ENCODE measurements around the gene DLG2.

Gene DLG2

DNA sequence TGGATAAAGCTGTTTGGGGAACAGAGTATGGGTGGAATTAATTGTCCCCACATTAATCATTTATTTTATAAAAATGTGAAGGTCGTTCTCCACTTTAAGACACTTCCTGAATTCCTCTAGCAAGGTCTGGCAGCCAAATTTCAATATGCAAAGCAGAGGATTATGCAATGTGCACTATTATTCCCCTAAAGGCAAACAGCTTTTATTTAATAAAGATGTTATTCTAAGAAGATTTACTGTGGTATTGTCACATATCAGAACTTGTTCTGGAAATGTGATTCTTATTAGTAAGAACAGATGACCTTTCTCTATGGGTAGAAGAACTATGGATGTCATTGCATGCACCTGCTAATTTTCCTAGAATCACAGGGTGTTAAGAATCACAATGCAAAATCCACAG is 1212.2 kb downstream of the DLG2 start:
- FAIRE-seq: no peak

DNA sequence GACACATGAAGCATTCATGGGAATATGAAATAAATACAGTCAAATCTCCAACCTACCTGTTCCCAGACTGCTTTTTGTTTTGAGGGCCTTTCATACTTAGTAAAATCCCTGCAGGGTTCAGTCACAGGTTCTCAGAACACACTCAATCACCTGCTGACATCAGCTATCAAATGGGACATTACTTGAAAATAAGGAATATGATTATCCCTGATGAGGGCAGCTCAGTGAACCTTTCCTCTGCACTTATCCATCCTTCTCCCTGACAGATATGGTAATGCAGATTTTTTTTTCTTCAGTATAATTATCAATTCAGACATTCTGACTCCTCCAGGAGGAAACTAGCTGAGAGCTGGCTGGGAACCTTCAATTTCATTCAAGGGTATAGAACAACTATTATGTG is 1213.6 kb downstream of the DLG2 start:
- no peak for FAIRE-seq

DNA sequence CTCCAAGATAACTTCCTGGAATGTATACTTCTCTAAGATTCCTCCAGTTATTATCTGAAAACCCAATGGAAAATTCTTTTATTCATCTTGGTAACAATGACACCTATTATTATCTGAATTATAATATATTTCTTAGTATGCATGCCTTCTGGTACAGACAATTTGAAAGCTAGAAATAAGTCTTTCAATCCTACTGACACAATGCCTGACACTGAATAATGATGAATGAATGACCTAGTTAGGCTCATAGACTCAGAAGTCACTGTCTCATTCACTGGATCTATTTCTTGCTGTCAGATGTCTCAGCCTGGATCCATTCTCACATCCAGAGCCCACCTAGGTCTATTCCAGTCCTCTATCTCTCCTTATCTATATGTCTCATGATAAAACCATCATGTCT is 1214.3 kb downstream of the DLG2 start:
- FAIRE-seq: no peak

DNA sequence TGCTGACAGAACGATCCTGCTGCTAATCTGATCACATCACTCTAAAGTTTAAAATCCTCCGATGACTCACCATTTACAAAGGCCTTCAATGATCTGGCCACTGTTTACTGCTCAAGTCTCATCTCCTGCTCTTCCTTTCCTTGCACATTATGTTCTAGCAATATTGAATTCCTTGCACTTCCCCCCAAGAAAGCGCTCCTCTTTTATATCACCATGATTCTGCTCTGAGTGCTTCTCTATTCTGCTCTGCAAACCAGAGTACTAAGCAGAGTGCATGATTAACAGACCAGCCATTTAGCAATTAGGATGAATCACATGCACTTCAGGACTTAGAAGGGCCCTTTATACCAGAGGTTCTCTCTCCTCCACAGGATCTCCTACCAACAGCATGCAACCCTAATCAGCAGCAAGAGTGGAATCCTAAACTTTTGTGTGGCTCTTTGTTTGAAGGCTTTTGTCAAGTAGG is 1218.2 kb downstream of the DLG2 start:
- no peak for FAIRE-seq

DNA sequence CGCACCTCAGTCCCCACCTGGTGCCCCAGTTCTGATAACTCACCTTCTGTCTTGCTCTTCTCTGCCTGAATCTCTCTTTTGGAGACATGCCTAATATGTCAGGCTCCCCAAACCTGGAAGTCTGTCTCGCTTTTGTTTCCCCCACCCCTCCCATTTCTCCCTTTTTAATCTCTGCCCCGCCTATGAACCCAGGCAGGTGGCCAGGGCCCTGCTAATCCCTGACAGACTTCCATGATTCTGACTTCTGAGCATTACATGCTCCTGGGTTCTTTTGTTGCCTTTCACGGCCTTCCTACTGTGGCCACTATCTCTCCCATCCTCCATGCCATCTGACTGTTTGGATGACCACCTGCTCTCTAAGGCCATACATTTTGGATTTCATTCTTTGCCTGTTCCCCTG is 1220.1 kb downstream of the DLG2 start:
- no peak for FAIRE-seq

DNA sequence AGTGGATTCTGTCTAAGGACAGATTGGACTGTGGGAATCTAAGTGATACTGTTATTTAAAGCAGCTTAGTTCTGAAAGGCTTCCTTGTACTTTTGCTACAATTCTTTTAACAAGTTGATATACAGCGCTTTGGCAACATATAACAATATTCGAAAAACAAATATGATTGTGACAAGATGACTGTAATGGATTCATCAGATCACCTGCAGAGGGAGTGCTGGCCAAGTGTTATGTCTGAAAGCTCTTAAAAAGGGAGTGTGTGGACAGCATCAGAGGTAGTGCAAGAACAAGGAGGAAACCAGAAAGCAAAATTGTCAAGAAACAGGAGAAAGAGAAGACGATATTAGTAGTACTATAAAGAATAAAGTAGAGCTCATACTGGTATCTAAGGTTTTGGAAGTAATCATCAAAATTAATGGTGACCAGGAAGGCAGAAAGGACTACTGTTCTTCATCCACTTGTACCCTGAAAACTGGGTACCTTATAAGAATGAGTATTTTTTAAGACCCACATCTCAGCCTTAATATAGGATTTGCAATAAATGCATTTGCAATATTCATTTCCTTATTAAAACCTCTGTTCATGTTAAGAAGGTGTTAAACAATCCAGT is 1229.0 kb downstream of the DLG2 start:
- no peak for FAIRE-seq

DNA sequence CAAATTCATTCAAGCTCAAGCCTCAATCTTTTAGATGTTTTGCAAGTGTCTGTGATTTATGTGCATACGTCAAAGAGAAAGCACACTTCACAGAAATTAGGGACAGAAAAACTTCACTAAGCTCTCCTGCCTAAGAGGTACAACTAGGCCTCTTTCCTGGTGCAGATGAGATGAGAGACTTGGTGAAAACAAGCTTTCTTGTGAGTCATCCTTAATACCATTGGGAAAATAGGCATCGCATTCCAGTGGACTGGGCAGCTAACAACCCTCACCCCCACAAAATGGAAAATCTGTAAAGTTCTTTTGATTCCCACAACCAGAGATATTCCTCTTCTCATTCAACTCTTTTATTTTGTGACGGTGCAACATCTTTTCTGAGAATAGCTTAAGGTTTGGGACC is 1230.6 kb downstream of the DLG2 start:
- FAIRE-seq: no peak

DNA sequence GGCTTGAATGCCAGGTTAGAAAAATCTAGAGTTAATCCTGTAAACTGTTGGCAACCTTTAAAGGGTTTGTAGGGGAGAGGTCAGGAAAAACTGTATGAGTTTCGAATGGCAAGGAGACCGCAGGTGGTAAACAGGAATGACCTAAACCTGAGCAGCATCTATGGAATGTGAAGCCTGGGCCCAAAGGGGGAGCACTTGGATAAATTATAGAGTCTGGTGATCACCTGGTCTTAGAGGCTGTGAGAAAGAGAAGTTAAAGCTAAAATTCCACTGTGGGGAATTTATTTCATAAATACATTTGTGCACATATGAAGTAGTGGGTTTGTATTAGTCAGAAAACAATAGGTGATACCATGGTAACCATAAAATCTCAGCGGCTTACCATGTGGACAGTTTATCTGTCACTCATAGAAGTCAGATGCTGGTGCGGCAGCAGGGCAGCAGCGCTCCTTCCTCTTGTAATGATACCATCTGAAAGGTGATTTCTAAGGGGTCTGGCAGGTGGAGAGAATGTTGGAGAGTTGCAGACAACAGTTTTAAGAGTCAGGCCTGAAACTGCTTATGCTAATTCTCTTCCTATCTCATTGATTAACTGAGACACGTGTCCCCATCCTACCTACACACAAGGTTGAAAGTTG is 1236.6 kb downstream of the DLG2 start:
- no peak for FAIRE-seq

DNA sequence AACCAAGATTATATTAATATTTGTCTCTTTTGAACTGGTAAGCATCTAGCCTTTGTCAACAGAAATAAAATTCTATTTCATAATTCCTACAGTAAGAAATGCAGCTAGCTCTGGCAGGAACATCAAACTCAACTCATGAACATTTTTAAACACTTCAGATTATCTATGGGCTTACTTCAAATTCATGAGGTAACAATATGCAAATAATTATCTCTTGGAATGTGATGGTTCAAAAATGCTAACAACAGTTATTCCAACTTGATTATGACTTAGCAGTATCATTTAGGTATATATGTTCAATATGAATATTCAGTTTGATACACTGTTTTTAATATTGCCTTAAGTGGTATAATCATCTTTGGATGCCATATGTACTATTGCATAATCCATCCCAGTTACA is 1237.4 kb downstream of the DLG2 start:
- no peak for FAIRE-seq

DNA sequence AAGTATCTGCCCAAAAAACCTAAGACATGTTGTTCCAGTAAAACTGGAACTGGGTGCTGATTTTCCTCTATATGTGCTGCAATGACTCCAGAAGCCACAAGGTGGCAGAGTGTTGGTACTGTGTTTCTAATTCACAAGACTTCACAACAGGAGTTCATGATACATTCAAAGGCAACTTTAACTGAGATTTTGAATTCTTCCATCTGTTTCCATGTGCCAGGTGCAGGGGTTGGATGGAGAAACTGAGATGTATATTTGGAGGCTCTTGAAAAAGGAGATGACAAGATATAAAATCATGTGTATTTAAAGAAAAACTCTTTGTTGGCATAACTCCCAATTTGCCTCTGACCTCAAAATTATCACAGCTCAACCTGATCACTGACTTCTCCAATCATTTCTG is 1242.4 kb downstream of the DLG2 start:
- FAIRE-seq: no peak

DNA sequence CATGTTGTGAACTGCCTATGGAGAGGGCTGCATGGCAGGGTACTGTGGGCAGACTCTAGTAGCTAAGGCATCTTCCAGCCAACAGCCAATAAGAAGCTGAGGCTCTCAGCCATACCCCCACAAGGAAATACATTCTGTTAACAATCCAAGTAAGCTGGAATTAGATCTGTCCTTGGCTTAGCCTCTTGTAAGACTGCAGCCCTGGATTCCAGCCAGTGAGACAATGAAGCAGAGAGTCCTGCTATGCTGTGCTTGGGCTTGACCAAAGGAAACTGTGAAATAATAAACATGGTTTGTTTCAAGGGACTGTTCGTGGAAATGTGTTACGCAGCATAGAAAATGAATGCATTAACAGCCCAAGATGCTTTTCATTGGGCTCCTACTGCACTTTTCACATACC is 1243.6 kb downstream of the DLG2 start:
- FAIRE-seq: no peak

DNA sequence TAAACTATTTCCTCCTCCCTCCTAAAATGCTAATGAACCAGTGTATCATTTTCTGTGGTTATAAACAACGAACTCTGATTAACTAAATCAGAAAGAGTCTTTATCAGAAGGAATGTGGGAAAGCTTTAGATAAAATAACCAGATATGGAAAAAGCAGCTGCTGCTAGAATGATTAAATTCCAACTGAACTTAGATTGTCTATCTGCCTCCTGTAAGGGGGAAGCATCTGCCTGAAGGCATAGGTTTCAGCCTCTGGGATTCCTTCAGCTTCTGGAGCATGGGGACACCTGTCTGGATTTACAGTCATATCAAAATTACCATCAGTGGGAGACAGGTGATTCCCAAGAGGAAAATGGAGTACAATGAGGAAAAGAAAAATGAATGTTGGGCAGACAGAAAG is 1245.5 kb downstream of the DLG2 start:
- FAIRE-seq: no peak

DNA sequence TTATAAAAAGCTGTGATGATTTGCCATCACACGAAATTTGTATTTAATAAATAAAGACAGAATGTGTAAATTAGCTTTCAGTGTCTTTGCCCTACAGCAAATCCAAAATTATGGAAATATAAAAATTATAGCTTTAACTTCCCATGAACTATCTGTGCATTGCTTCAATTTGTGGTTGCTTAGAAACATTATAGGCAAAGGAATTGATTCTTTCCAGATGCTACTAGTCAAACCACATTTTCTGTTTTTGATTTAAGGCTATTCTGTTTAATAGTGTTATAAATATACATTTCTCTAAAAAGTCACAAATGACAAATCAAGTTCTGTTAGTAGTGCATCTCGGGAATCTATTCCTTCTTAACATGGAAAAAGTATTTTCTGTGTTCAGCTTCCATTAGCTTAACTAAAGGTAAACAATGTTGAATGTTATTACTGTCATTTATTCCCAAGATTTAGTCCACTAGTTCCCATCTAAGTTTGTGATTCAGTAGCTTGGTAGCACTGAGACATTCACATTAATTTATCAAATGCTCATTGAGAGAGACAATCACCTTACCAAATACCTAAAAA is 1254.7 kb downstream of the DLG2 start:
- FAIRE-seq: no peak

DNA sequence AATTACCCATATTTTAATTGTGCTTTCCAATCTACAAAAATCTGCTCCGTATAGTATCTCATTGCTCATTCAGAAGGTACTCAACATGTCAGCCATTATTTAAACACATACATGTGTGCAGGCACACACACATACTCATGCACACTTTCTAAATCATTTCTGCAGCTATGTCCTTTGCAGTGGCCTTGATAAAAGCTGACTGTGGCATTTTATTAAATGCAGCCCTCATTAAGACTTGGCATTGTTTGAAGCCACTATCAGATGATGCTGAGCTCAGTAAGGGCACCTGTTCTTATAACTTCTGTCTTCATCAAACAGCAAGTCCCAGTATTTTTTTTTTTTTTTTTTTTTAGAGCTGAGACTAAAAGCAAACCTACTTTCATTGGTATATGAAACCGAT is 1269.1 kb downstream of the DLG2 start:
- FAIRE-seq: no peak

DNA sequence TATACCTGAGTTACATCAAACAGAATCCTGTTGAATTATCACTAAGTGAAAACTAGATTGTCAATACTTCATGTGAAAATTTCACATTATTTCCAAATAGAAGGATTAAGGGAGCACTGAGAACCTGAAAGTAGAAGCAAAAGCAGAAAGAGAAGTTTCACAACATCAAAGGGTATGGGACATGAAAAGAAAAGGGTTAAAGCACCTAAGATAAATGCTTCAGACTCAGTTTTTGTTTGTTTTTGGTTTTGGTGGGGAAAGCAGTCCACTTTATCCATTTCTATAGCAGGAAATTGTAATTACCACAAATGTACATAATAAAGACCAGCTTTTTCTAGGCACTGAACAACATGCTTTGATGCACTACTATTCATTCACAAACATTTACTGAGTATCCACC is 1271.2 kb downstream of the DLG2 start:
- no peak for FAIRE-seq

DNA sequence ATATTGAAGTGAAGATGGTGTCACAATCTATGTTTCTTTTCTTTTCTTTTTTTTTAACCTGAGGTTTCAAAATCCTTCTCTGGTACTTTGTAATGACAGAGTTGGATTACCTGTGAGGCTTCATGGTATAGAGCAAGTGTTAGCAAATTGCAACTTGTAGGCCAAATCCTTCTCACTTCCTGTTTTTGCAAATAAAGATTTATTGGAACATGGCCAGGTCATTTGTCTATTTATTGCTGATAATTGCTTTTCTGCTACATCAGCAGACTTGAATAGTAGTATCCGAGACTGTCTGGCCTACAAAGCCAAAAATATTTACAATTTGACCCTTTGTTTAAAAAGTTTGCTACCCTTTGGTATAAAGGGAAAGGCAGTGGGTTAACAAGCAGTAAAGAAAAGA is 1281.5 kb downstream of the DLG2 start:
- FAIRE-seq: no peak

DNA sequence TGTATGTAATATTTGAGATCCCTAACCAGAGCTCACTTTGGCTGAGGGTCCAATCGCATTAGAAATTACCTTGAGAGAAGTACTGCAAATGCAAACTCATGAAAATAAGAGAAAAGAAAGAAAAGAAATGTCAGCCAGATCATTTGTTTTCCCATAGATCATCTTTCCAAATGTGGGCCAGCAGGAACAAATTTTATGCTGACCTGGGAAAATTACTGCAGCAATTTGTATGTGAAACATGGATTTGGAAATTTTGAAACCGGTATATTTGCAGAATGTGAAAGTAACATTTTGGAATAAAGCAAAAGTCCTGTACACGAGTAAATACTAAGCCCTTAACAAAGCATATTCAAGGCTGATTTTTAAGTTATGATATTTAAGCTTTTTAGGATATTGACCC is 1282.1 kb downstream of the DLG2 start:
- no peak for FAIRE-seq

DNA sequence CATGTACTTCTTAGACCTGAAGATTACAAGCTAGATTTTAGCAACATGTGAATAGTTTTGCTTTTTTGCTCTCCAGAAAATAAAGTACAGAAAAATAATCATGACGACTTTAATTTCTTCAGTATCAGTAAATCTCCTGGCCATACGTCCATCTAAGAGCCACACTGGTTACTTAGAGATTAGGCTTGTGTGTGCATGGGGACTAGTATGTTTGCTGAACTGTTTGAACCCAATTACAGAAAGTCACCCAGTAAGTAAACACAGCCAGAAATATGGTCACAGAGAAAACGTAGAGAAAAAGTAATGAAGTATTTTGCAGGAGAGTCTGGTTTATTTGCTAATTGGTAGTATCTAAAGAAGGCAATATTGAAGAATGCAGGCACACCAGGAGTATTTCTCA is 1287.3 kb downstream of the DLG2 start:
- FAIRE-seq: no peak

DNA sequence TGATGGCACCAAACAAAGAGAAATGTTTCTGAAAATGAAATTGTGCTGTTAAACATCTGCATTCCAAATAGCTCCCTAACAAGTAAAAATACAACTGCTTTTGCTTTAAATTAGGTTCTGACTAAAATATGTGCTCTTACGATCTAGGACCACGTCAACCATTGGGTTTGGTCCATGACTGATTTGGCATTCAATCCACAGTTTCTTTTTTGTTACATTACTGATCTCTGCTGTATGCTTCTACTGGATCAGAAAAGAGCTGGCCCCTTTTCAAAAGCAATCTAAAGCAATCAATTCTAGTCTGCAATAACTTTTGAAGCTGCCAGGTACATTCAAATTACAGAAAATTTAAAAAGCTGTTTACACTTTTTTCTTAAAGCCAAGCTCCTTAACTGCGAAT is 1293.9 kb downstream of the DLG2 start:
- FAIRE-seq: no peak

DNA sequence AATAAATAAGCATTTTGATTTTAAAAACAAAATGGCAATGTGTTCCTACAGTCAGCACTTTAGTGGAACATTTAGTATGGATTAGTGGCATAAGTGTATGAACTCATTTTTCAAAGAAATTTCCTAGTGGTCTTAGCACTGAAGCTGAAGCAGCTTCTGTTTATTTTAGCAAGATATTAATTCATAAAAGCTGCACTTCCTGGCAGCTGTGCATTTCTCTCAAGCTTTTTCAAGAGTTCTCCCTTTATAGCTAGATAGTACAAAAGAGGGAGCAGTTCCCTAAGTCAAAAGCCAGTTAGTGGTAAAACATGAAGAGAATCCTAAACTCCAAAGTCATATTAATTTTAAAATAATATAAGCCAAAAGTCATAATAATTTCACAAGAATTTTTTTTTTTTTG is 1304.9 kb downstream of the DLG2 start:
- no peak for FAIRE-seq

DNA sequence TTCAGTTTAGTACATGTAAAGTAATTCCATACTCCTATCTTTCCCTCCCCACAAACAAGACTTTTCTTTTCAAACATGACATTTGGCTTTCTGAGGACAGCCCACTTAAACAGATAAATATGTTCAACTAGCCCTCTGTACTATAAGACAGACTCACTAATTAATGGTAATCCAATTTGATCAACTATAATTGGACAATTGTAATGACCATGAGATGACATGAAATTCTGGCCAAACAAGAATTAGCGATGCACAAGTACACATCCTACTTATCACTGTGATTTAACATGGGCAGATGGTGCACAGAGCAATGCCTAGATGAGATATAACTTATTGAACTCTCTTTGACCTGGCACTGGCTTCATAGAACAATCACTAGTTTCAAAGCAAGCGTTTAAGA is 1307.3 kb downstream of the DLG2 start:
- no peak for FAIRE-seq

DNA sequence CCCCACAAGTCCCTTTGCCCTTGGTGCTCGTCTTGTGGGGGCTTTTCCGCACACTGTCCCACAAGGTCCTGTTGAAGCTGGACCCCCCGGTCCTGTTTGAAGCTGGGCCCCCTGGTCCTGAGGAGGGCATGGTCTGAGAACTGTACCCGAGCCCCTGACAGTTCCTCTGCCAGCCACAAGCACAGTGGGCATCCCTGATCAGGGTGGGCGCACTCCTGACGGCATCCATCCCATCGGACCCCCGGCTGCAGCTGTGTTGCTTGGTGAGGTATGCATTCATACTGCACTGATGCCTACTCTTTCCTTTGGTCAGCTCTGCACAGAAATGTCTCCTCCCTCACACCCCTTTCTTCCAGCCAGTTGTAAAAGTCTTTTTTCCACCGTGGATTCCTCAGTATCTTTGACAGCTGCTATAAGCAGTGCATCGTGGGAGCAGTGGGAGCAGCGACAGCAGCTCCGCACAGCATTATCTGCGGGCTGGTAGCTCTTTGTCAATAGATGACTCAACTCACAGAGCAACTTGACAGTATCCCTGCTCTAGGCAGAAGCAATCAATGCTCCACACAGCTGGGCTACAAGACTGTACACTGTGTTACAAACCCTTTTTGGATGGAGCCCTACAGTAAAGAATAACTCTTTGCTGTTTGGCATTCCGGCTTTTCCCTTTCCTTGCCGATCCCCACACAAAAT is 1310.1 kb downstream of the DLG2 start:
- FAIRE-seq: no peak

DNA sequence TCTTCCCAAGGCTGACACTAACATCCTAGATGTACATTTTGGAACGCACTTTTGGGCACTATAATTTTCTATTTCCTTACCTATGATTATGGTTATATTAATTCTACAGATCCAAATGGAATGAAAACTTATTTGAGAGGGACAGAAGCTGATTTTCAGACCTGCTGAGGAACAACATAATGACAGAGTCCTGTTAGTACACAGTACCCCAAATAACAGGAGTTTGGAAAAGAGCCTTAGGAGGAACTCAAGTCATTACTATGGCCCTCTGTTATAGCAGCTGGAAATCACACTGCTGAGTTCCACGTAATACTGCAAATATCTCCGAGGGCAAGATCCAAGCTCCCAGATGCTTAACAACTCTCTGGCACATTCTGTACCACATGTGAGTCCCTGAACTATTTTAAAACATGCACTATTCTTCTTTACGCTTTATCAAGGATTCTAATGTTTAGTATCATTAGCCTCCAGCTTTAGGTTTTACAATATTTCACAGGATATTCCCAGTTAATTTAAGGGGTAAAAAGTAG is 1313.2 kb downstream of the DLG2 start:
- FAIRE-seq: no peak

DNA sequence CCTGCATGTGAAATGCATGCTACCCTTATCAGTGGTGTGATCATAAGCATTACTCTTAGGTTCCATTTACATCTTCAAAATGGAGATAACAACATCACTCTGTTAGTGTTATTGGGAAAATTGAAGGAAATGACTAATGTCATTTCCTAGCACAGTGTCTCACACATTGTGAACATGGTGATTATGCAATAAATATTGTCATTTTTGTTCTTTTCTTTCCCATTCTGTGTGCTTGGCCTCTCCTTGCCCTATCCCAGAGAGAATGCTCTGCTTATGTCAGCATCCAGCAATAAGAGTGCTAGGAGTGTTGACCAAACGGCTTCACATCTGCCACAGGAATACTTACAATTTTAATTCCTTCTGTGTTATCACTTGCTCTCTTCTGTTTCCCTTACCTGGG is 1316.9 kb downstream of the DLG2 start:
- no peak for FAIRE-seq

Measured in endometrium (tissue), 2 donors.